Lung microvascular endothelial cell (primary cell): ENCODE results near the gene PTCH1. TPM values are rescaled to one million over a fixed set of nuclear protein-coding genes. Genes with fewer than 3 reads are reported as not detected.

ENCODE experiments used
- DNase-seq, 2 donors: peaks; one replicate each; pipeline versions ENCODE4 v3.0.0 to v3.0.0-alpha.2; 2010; ENCODE audit warnings: low read depth in 2 of 2
- total RNA-seq: library from RNA; depleted of rRNA; stranded (reverse); fragments of >200 nt; gene quantifications from 2 replicates; pipeline ENCODE4 v1.2.1, GENCODE V29; 2014

The PTCH1 gene
- total RNA-seq, 1 donor from 2014 or later = 2.8 TPM

- no peak for DNase-seq
These were observed 17.6 kb downstream of the PTCH1 start for GRCh38 chr9:95499046-95499676.

- no peak for DNase-seq
These were observed 18.1 kb downstream of the PTCH1 start for GRCh38 chr9:95498641-95499040.

- no peak for DNase-seq
These were observed 19.0 kb downstream of the PTCH1 start for GRCh38 chr9:95497772-95498171.

GRCh38 chr9:95496687-95497086 lies 20.1 kb downstream of the PTCH1 start:
- no peak for DNase-seq

GRCh38 chr9:95495961-95496360 lies 20.8 kb downstream of the PTCH1 start:
- DNase-seq = no peak

- no peak for DNase-seq
These were observed 21.2 kb downstream of the PTCH1 start for GRCh38 chr9:95495529-95495928.

GRCh38 chr9:95494416-95495371 lies 22.1 kb downstream of the PTCH1 start:
- peak in 1 of 2 donors; percentile 28 for DNase-seq

GRCh38 chr9:95494022-95494415 lies 22.8 kb downstream of the PTCH1 start:
- DNase-seq = no peak

GRCh38 chr9:95493402-95493801 lies 23.4 kb downstream of the PTCH1 start:
- DNase-seq = no peak

- no peak for DNase-seq
These were observed 25.0 kb downstream of the PTCH1 start for GRCh38 chr9:95491543-95492320.

GRCh38 chr9:95488954-95489353 lies 27.8 kb downstream of the PTCH1 start:
- no peak for DNase-seq

- DNase-seq = no peak
These were observed 30.5 kb downstream of the PTCH1 start for GRCh38 chr9:95486318-95486717.

GRCh38 chr9:95484225-95484624 lies 32.5 kb downstream of the PTCH1 start:
- no peak for DNase-seq

GRCh38 chr9:95483431-95483830 lies 33.3 kb downstream of the PTCH1 start:
- no peak for DNase-seq

GRCh38 chr9:95482621-95483020 lies 34.1 kb downstream of the PTCH1 start:
- no peak for DNase-seq

- DNase-seq = no peak
These were observed 35.8 kb downstream of the PTCH1 start for GRCh38 chr9:95481000-95481399.

- no peak for DNase-seq
These were observed 36.4 kb downstream of the PTCH1 start for GRCh38 chr9:95480346-95480745.

- DNase-seq = no peak
These were observed 37.4 kb downstream of the PTCH1 start for GRCh38 chr9:95479330-95479729.

- no peak for DNase-seq
These were observed 38.4 kb downstream of the PTCH1 start for GRCh38 chr9:95478335-95478734.

- no peak for DNase-seq
These were observed 38.9 kb downstream of the PTCH1 start for GRCh38 chr9:95477885-95478284.

GRCh38 chr9:95477441-95477840 lies 39.3 kb downstream of the PTCH1 start:
- DNase-seq = peak in 1 of 2 donors; percentile 39

GRCh38 chr9:95468791-95469190 lies 48.0 kb downstream of the PTCH1 start:
- no peak for DNase-seq
